K562 (cell line): ENCODE measurements around the gene SYNGR3. TPM values are rescaled to one million over a fixed set of nuclear protein-coding genes. Genes with fewer than 3 reads are reported as not detected.
A peak's percentile ranks its signal among the peaks of the same experiment; 100 is the strongest.

Experiments used
- ARNT ChIP-seq, 2 experiments: fragments of 450-650 bp; IDR thresholded peaks; 2 replicates each; pipeline ENCODE4 v1.6.1; 2016; ENCODE audit warnings: mild to moderate bottlenecking in 1 of 2
- MAZ ChIP-seq, 2 experiments: fragments of 450-650 bp in 1 of 2; sonication (generic) in 1 of 2; formaldehyde crosslinking; IDR thresholded peaks in 1 of 2; conservative IDR thresholded peaks in 1 of 2; 2 replicates each; pipeline versions ENCODE4 v1.4.0 to v1.5.0; 2020; ENCODE audit warnings: mild to moderate bottlenecking in 1 of 2, missing genetic modification reagents in 1 of 2
- NBN ChIP-seq: fragments of 450-650 bp; IDR thresholded peaks from 2 replicates; pipeline ENCODE4 v1.6.1; 2016; ENCODE audit warnings: low read depth, mild to moderate bottlenecking
- NFE2 ChIP-seq: IDR thresholded peaks from 2 replicates; pipeline ENCODE4 v1.6.1; 2014; ENCODE audit warnings: antibody characterized with exemption, low read depth
- RFX1 ChIP-seq: fragments of 450-650 bp; IDR thresholded peaks from 2 replicates; pipeline ENCODE4 v1.6.1; 2016; ENCODE audit warnings: mild to moderate bottlenecking, moderate library complexity
- RHOXF2B ChIP-seq: fragments of 250-450 bp; sonication (Bioruptor Pico); conservative IDR thresholded peaks from 2 replicates; pipeline ENCODE4 v1.5.1; 2021
- TARDBP ChIP-seq: fragments of 450-650 bp; IDR thresholded peaks from 2 replicates; pipeline ENCODE4 v1.6.1; 2016
- polyA plus RNA-seq, 8 experiments: library from polyadenylated mRNA; depleted of rRNA in 4 of 8; stranded (reverse) in 5 of 8; unstranded in 3 of 8; fragments of >200 nt; fragmentation: Nextera tagmentation in 2 of 8; fragmentation: Illumina TruSeq in 1 of 8; extraction: Ambion mirVana in 2 of 8; extraction: Trizol in 1 of 8; gene quantifications; 2 replicates each; pipeline versions ENCODE4 v1.2.1 to v1.2.3, GENCODE V29; 2011 to 2014; ENCODE audit warnings: inconsistent platforms in 1 of 8, missing spikeins in 1 of 8
- total RNA-seq, 7 experiments: library from RNA; depleted of rRNA in 6 of 7; stranded (reverse); fragments of >200 nt in 6 of 7; fragmentation: Illumina TruSeq in 2 of 7; extraction: Trizol in 2 of 7; gene quantifications; 2 replicates each; pipeline versions ENCODE4 v1.2.1 to v1.2.3, GENCODE V29; 2011 to 2021; ENCODE audit warnings: low replicate concordance in 1 of 7
- TF ChIP-seq, protein P1 (sequence below): fragments of 450-650 bp; IDR thresholded peaks from 2 replicates; pipeline ENCODE4 v1.6.1; 2014; ENCODE audit warnings: low read depth, mild to moderate bottlenecking, moderate library complexity, borderline replicate concordance
- TF ChIP-seq, protein P2 (sequence below): fragments of 200-600 bp; sonication (generic); IDR thresholded peaks from one replicate; pipeline ENCODE4 v1.6.1; 2012; ENCODE audit warnings: mild to moderate bottlenecking, low read depth, low read length, inconsistent platforms
- TF ChIP-seq, protein P3 (sequence below): sonication (generic); formaldehyde crosslinking; IDR thresholded peaks from 2 replicates; pipeline ENCODE4 v1.9.0; 2022; ENCODE audit warnings: mild to moderate bottlenecking, missing genetic modification reagents

Gene SYNGR3
- total and polyA plus RNA-seq, 9 of the 15 experiments (the other 6 are each of a cell fraction or from before 2014, with no cell fraction given), result 3.7 to 69.2 (median 36.3) TPM

DNA sequence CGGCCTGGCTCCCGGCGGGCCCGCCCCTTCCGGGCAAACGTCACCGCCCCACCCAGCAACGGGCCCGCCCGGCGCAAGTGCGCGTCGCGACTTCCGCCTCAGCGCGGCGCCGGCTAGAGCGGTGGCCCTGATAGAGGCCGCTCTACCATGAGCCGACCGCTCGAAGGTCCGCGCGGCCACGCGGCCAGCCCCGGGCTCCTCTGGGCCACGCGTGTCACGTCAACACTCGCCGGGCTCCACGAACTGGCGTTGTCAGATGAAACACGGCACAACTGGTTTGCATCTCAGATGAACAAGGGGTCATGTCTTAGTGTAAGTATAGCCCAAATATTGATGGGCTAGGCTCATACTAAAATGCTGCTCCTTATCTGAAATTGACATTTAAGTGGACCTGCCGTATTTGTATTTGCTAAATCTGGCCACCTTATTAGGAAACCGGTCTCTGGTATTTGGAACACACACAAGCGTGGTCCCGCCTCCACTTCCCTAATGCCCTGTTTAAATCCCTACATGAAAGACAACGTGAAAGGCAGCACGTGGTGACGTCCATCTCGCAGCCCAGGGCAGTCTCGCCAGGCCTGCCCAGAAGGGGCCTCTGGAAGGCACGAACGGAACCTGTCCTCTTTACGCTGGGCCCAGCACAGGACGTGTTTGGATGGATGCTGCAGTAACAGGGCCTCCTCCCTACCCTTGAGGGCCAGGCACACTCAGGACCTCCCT, 20.2 kb downstream of the SYNGR3 start, which contains the start of gene ZNF598 (continued):
- no peak for TF ChIP-seq RFX1
- TF ChIP-seq, protein P1, sequence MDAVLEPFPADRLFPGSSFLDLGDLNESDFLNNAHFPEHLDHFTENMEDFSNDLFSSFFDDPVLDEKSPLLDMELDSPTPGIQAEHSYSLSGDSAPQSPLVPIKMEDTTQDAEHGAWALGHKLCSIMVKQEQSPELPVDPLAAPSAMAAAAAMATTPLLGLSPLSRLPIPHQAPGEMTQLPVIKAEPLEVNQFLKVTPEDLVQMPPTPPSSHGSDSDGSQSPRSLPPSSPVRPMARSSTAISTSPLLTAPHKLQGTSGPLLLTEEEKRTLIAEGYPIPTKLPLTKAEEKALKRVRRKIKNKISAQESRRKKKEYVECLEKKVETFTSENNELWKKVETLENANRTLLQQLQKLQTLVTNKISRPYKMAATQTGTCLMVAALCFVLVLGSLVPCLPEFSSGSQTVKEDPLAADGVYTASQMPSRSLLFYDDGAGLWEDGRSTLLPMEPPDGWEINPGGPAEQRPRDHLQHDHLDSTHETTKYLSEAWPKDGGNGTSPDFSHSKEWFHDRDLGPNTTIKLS, result peak; percentile 97
- TF ChIP-seq TARDBP, result peak; percentile 74; the same call in 1 of the 2 replicates
- TF ChIP-seq, protein P2, sequence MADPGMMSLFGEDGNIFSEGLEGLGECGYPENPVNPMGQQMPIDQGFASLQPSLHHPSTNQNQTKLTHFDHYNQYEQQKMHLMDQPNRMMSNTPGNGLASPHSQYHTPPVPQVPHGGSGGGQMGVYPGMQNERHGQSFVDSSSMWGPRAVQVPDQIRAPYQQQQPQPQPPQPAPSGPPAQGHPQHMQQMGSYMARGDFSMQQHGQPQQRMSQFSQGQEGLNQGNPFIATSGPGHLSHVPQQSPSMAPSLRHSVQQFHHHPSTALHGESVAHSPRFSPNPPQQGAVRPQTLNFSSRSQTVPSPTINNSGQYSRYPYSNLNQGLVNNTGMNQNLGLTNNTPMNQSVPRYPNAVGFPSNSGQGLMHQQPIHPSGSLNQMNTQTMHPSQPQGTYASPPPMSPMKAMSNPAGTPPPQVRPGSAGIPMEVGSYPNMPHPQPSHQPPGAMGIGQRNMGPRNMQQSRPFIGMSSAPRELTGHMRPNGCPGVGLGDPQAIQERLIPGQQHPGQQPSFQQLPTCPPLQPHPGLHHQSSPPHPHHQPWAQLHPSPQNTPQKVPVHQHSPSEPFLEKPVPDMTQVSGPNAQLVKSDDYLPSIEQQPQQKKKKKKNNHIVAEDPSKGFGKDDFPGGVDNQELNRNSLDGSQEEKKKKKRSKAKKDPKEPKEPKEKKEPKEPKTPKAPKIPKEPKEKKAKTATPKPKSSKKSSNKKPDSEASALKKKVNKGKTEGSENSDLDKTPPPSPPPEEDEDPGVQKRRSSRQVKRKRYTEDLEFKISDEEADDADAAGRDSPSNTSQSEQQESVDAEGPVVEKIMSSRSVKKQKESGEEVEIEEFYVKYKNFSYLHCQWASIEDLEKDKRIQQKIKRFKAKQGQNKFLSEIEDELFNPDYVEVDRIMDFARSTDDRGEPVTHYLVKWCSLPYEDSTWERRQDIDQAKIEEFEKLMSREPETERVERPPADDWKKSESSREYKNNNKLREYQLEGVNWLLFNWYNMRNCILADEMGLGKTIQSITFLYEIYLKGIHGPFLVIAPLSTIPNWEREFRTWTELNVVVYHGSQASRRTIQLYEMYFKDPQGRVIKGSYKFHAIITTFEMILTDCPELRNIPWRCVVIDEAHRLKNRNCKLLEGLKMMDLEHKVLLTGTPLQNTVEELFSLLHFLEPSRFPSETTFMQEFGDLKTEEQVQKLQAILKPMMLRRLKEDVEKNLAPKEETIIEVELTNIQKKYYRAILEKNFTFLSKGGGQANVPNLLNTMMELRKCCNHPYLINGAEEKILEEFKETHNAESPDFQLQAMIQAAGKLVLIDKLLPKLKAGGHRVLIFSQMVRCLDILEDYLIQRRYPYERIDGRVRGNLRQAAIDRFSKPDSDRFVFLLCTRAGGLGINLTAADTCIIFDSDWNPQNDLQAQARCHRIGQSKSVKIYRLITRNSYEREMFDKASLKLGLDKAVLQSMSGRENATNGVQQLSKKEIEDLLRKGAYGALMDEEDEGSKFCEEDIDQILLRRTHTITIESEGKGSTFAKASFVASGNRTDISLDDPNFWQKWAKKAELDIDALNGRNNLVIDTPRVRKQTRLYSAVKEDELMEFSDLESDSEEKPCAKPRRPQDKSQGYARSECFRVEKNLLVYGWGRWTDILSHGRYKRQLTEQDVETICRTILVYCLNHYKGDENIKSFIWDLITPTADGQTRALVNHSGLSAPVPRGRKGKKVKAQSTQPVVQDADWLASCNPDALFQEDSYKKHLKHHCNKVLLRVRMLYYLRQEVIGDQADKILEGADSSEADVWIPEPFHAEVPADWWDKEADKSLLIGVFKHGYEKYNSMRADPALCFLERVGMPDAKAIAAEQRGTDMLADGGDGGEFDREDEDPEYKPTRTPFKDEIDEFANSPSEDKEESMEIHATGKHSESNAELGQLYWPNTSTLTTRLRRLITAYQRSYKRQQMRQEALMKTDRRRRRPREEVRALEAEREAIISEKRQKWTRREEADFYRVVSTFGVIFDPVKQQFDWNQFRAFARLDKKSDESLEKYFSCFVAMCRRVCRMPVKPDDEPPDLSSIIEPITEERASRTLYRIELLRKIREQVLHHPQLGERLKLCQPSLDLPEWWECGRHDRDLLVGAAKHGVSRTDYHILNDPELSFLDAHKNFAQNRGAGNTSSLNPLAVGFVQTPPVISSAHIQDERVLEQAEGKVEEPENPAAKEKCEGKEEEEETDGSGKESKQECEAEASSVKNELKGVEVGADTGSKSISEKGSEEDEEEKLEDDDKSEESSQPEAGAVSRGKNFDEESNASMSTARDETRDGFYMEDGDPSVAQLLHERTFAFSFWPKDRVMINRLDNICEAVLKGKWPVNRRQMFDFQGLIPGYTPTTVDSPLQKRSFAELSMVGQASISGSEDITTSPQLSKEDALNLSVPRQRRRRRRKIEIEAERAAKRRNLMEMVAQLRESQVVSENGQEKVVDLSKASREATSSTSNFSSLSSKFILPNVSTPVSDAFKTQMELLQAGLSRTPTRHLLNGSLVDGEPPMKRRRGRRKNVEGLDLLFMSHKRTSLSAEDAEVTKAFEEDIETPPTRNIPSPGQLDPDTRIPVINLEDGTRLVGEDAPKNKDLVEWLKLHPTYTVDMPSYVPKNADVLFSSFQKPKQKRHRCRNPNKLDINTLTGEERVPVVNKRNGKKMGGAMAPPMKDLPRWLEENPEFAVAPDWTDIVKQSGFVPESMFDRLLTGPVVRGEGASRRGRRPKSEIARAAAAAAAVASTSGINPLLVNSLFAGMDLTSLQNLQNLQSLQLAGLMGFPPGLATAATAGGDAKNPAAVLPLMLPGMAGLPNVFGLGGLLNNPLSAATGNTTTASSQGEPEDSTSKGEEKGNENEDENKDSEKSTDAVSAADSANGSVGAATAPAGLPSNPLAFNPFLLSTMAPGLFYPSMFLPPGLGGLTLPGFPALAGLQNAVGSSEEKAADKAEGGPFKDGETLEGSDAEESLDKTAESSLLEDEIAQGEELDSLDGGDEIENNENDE, result no peak
- peak; percentile 21 to 71; a peak in 1 of 4 replicates for TF ChIP-seq ARNT (IDR thresholded peaks at IDR 0.05)
- TF ChIP-seq RHOXF2B (CRISPR knock-in tag), result no peak
- no peak for TF ChIP-seq NFE2
- TF ChIP-seq, protein P3, sequence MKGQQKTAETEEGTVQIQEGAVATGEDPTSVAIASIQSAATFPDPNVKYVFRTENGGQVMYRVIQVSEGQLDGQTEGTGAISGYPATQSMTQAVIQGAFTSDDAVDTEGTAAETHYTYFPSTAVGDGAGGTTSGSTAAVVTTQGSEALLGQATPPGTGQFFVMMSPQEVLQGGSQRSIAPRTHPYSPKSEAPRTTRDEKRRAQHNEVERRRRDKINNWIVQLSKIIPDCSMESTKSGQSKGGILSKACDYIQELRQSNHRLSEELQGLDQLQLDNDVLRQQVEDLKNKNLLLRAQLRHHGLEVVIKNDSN (CRISPR knock-in tag), result peak; percentile 78
- TF ChIP-seq MAZ (CRISPR knock-in tag; conservative IDR thresholded peaks at IDR 0.05 in 1 of 2, IDR thresholded peaks at IDR 0.05 in 1 of 2), result peak in 1 of 2 experiments; percentile 76; a peak in 3 of 4 replicates
- TF ChIP-seq NBN, result peak; percentile 74
